Activated CD4-positive, alpha-beta T cell treated with anti-CD3 and anti-CD28 coated beads, Interleukin-2, amount 50 U/mL, for 16 hours (primary cell): ENCODE data around the gene SHISA6.
A peak's percentile ranks its signal among the peaks of the same experiment; 100 is the strongest.

ENCODE experiments used
- DNase-seq: peaks from one replicate; pipeline ENCODE4 v3.0.0-alpha.2; 2020

Gene SHISA6

DNA sequence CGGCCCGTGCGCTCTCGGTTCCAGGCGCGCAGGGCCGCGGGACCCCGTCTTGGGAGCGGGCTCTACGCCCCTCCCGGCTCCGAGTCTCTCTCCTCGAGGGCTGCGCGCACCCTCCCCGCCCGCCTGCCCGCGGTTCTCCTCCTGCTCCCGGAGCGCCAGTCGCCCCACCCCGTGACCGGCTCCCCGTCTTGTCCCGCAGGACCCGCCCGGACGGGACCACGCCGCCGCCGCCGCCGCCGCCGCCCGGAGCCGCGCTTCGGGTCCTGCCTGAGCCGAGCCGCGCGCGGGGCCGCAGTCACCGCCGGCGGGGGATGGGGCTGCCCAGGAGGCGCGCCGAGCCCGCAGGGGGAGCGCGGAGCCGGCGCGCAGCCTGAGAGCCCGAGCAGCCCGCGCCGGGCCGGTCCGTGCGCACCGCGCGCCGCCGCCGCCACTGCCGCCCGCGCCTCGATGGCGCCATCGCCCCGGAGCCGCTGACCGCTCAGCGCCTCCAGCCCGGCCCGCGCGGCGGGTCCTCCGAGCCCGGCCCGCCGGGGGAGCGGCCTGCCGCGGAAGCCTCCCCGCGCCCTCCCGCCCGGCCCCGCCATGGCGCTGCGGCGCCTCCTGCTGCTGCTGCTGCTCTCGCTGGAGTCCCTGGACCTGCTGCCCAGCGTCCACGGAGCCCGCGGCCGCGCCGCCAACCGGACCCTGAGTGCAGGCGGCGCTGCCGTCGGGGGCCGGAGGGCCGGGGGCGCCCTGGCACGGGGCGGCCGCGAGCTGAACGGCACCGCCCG lies at the start of gene SHISA6:
SHISA6 (plus strand) TSS at position 373 of the 770 bp plus-strand sequence.
- DNase-seq: no peak

- DNase-seq: no peak
Measured at GRCh38 chr17:11195801-11196200, 45.2 kb upstream of the SHISA6 start.

DNA sequence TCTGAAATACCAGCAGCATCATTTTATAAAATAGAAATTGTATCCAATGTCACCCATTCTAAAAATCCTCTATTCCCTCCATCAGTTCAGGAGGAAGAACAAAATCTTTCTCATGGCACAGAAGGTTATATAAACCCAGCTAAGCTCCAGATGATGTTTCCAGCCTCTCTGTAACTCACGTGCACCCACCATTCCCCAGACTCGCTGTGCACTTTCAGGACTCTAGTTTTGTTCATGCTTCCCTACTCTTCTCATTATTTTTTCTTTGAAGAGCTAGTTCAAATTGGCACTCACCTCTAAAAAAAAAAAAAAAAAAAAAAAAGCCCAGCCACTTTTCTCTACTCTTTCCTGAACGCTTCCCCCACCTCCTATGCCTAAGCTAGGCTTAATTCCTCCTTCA lies 36.0 kb upstream of the SHISA6 start:
- no peak for DNase-seq

- no peak for DNase-seq
Measured at GRCh38 chr17:11205659-11206058, 35.4 kb upstream of the SHISA6 start.

- DNase-seq: no peak
Measured at GRCh38 chr17:11209906-11210305, 31.1 kb upstream of the SHISA6 start.

GRCh38 chr17:11212792-11213191 lies 28.2 kb upstream of the SHISA6 start:
- DNase-seq: no peak

DNA sequence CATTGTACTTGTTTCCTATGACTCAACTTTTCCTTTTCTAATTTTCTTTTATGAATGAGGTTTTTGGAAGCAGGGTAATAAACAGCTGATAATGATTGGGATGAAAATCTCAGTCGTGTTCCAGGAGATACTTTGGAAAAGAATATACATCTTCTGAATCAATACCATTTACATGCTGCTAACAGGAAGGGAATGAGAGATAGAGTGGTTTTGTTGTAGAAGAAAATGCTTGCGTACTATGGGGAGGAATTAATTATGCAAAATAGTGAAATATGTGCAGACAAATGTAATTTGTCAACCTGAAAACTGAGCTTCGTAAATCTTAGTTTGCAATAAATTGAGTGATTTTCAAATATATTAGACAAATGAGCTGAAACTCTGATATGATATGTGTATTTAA lies 24.0 kb upstream of the SHISA6 start:
- no peak for DNase-seq

DNA sequence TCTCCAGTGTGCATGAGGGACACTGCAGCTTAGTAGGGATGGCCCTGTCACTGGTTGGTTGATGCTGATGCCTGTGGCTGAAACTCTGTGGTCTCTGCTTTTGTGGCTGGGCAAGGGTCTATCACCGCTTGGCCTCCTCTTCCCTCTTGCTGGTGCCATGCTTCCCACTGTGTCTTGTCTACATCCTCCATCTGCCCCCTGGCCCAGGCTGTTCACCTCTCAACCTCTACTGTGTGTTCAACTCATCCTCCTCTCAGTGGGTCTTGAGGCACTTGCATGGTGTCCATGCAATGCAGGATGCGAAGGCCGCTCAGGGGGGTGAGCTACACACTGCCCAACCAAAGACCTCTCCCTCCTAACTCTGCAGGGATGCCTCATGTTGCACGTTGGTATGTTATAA lies 19.8 kb upstream of the SHISA6 start:
- no peak for DNase-seq

- DNase-seq: no peak
Measured at GRCh38 chr17:11221721-11222120, 19.3 kb upstream of the SHISA6 start.

DNA sequence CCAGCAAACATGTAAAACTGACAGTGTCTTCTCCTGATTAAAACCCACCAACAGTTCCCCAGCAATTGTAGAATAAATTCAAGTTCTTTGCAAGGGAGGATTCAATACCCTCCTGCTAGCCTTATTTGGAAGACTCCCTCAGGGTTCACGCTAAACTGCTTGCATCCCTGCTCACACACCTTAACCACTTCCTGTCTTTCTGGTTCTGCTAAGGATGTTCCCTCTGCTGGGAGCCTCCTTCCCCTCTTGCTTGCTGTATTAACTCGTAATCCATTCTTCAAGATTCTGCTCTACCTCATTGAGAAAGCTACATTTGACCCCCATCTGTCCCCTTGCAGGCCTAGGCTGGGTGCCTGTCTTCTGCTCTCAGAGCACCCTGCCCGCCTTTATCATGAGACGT lies 2.3 kb upstream of the SHISA6 start:
- DNase-seq: no peak

GRCh38 chr17:11239379-11239970 lies 1.5 kb upstream of the SHISA6 start:
- no peak for DNase-seq

- DNase-seq: no peak
Measured at GRCh38 chr17:11240041-11240840, 772 bp upstream of the SHISA6 start.

- DNase-seq: no peak
Measured at GRCh38 chr17:11241611-11242226, 706 bp downstream of the SHISA6 start.

DNA sequence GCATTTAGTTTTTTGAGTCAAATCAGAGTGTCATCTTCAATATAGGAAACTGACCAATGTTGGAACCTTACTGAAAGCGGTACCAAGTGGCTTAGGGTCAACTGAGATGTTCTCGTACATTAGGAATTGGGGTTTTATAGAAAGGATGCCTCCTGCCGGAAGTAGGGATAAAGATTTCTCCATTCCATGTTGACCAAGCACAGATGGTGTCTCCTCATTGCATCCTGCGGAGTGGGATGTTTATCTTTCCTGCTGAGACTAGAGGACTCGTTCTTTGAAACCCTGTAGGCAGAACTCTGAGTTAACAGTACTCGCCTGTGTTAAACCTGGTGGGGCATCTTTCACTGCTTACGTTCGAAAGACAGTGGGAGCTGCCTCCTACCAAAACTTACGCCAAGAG lies 1.4 kb downstream of the SHISA6 start:
- no peak for DNase-seq

DNA sequence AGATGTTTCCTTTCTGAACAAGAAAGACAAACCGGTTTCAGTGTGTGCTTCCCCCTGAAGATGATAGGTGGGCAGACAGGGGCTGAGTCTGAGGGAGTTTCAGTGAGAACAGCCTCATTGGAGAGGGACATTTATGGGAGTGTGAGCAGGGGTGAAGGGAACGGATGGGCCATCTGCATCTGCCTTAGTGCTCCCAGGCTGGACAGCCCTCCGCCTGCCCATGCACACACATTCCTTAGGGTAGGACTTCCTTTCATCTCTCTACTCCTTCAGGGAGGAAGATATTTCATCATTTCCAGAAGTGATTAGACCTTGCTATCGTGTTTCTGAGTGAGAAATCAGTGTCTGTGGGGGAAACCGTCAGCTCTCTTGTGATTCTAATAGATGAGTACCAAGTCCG lies 3.8 kb downstream of the SHISA6 start:
- no peak for DNase-seq

GRCh38 chr17:11245187-11245586 lies 4.2 kb downstream of the SHISA6 start:
- DNase-seq: no peak

GRCh38 chr17:11245791-11246190 lies 4.8 kb downstream of the SHISA6 start:
- DNase-seq: no peak

DNA sequence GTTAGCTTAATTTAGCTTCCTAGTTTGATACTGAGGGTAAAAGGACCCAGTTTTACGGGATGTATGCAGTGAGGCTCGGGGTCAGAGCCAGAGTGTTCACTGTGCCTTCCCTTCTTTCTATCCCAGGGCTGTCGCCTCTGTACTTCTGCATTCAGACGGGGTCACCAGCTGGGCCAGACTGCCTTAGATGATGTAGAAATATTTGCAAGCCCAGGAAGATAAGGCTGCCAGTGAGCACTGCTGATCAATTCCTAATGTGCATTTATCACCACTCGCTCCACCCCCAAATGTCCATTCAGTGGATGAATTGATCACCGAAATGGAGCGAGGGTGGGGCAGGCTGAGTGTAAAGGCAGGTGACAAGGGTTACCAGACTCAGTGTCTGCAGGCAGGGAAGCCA lies 9.1 kb downstream of the SHISA6 start:
- DNase-seq: no peak

DNA sequence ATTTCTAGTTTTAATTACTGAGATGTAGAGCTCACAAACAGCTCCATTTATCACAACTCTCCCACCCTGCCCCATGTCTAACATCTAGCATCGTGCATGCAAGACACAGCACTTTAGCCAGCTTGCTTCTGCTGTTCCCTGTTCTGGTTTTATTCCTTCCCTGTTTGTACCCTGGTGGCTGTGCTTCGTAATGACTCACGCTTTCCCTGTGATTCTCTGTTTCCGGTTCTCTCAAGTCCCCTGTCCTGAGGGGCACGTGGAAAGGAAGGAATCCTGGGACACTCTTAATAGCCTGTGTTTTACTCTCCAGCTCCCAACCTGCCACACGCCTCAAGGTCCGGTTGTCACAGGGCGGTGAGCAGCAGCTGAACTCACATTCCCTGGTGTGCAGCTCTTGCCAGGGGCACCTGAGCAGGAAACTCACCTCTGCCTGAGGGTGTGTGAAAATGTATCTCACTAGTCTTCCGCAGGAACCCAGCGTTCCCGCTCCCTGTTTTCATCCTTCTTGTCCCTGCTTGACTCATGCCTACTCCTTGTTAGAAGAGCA lies 10.6 kb downstream of the SHISA6 start:
- DNase-seq: no peak

DNA sequence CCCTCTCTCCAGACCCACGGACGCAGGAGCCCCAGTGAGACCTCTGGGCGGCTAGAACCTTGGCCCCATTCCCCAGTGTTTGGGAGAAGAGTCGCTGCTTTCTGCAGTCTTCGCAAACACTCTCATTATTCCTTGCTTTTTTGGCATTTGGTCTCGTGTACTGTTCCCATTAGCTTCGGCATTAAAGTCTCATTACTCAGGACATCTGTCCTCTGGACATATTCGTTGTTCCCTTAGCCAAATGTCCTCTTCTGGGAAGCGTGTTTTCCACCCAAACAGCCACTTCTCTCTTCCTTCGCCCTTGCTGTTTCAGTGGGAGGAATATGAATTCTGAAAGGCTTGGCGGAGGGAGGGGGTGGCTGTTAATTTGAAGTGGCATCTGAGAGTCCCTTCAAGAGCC lies 11.1 kb downstream of the SHISA6 start:
- DNase-seq: no peak

GRCh38 chr17:11256877-11257276 lies 15.9 kb downstream of the SHISA6 start:
- DNase-seq: no peak

- peak; percentile 14 for DNase-seq
Measured at GRCh38 chr17:11264183-11264871, 23.3 kb downstream of the SHISA6 start.
